ENCODE results near the gene TREX2.

TREX2 gene

GRCh38 chrX:153395613-153396319 lies 50.1 kb downstream of the TREX2 start:
- no peak overlapping the region for H3K4me3 ChIP-seq (ENCODE audit: low read depth, low read length)
- TF ChIP-seq MYC (IDR thresholded peaks at IDR 0.05; ENCODE audit: low read depth, low read length) (no peak), CTCF (IDR thresholded peaks at IDR 0.05; ENCODE audit: low read depth, low read length) (no peak)
- no peak for DNase-seq (ENCODE audit: low read depth)

- H3K4me3 ChIP-seq (ENCODE audit: low read depth, low read length): no peak overlapping the region
- DNase-seq (ENCODE audit: low read depth): no peak
- TF ChIP-seq MAX (IDR thresholded peaks at IDR 0.05; ENCODE audit: low read depth, low read length) (no peak), CTCF (IDR thresholded peaks at IDR 0.05; ENCODE audit: low read depth, low read length) (no peak), MYC (IDR thresholded peaks at IDR 0.05; ENCODE audit: low read depth, low read length) (no peak), POLR2A (IDR thresholded peaks at IDR 0.05; ENCODE audit: extremely low read depth, insufficient read length) (no peak)
Observed at GRCh38 chrX:153394612-153395011, 51.2 kb downstream of the TREX2 start.
